Astrocyte (in vitro differentiated cells and primary cell): ENCODE measurements around the gene EXOG. TPM values are rescaled to one million over a fixed set of nuclear protein-coding genes. Genes with fewer than 3 reads are reported as not detected.

ENCODE experiments used
- DNase-seq: peaks from one replicate; pipeline ENCODE4 v3.0.0-alpha.2; 2010; ENCODE audit warnings: low read depth
- FAIRE-seq: peaks from 2 replicates; lab custom pipeline; 2011; peaks lifted over from hg19 to GRCh38; lab: Jason Lieb, UNC
- H2AFZ ChIP-seq: 2 replicates; pipeline ENCODE4 v1.6.0; 2012; ENCODE audit warnings: low read depth, low read length, inconsistent platforms
- H3K27ac ChIP-seq: 2 replicates; pipeline ENCODE4 v1.5.1; 2011; ENCODE audit warnings: low read depth, low read length, inconsistent platforms
- H3K27me3 ChIP-seq: 2 replicates; pipeline ENCODE4 v1.6.0; 2011; ENCODE audit warnings: low read length, inconsistent platforms; ENCODE audit not compliant: insufficient read depth
- H3K36me3 ChIP-seq: 2 replicates; pipeline ENCODE4 v1.5.1; 2011; ENCODE audit warnings: low read length, inconsistent platforms; ENCODE audit not compliant: insufficient read depth
- H3K4me1 ChIP-seq: 2 replicates; pipeline ENCODE4 v1.5.1; 2011; ENCODE audit warnings: low read length, inconsistent platforms; ENCODE audit not compliant: insufficient read depth
- H3K4me2 ChIP-seq: 2 replicates; pipeline ENCODE4 v1.6.0; 2012; ENCODE audit warnings: low read length, inconsistent platforms
- H3K4me3 ChIP-seq: 2 replicates; pipeline ENCODE4 v1.5.1; 2011; ENCODE audit warnings: low read depth, mild to moderate bottlenecking, low read length, inconsistent platforms; ENCODE audit not compliant: insufficient read depth
- H3K79me2 ChIP-seq: 2 replicates; pipeline ENCODE4 v1.6.0; 2012; ENCODE audit warnings: mild to moderate bottlenecking, low read length, inconsistent platforms; ENCODE audit not compliant: insufficient read depth
- H3K9ac ChIP-seq: 2 replicates; pipeline ENCODE4 v1.6.0; 2012; ENCODE audit warnings: mild to moderate bottlenecking, low read length, inconsistent platforms
- H3K9me3 ChIP-seq: 2 replicates; pipeline ENCODE4 v1.5.1; 2012; ENCODE audit warnings: low read depth, mild to moderate bottlenecking, low read length, inconsistent platforms; ENCODE audit not compliant: insufficient read depth
- H4K20me1 ChIP-seq: 2 replicates; pipeline ENCODE4 v1.6.0; 2012; ENCODE audit warnings: low read length, inconsistent platforms; ENCODE audit not compliant: insufficient read depth
- H3K27ac Mint-ChIP-seq: one replicate; pipeline ENCODE4 v1.8.0; 2021; ENCODE audit warnings: mild to moderate bottlenecking, mixed read lengths; ENCODE audit not compliant: unreplicated experiment
- H3K27me3 Mint-ChIP-seq: one replicate; pipeline ENCODE4 v1.8.0; 2021; ENCODE audit warnings: low read depth, mixed read lengths; ENCODE audit not compliant: unreplicated experiment
- H3K36me3 Mint-ChIP-seq: one replicate; pipeline ENCODE4 v1.8.0; 2021; ENCODE audit warnings: low read depth, mixed read lengths; ENCODE audit not compliant: unreplicated experiment
- H3K4me1 Mint-ChIP-seq: one replicate; pipeline ENCODE4 v1.8.0; 2021; ENCODE audit warnings: low read depth, mixed read lengths; ENCODE audit not compliant: unreplicated experiment
- H3K4me3 Mint-ChIP-seq: one replicate; pipeline ENCODE4 v1.8.0; 2021; ENCODE audit warnings: mild to moderate bottlenecking, moderate library complexity, mixed read lengths; ENCODE audit not compliant: unreplicated experiment
- H3K9me3 Mint-ChIP-seq: one replicate; pipeline ENCODE4 v1.8.0; 2021; ENCODE audit warnings: mild to moderate bottlenecking, mixed read lengths; ENCODE audit not compliant: unreplicated experiment
- EZH2 ChIP-seq: IDR thresholded peaks from 2 replicates; pipeline ENCODE4 v1.6.1; 2012; ENCODE audit warnings: mild to moderate bottlenecking, low read length, inconsistent platforms; ENCODE audit not compliant: insufficient read depth
- total RNA-seq: library from RNA; stranded (reverse); gene quantifications from 2 replicates; pipeline ENCODE4 v1.2.1, GENCODE V29; 2021
- TF ChIP-seq, protein P1 (sequence below): IDR thresholded peaks from 2 replicates; pipeline ENCODE4 v1.5.1; 2011; ENCODE audit warnings: low read depth, mild to moderate bottlenecking, inconsistent platforms, low read length, moderate library complexity; ENCODE audit not compliant: insufficient read depth

The EXOG gene
- total RNA-seq, 1 donor from 2014 or later: 11.5 TPM

GRCh38 chr3:38477839-38478450 lies 18.2 kb upstream of the EXOG start:
- H3K4me1 ChIP-seq: no peaks in the 10 kb centered on the region
- no peak overlapping the region for H3K27ac ChIP-seq
- H3K4me3 ChIP-seq: no peak overlapping the region
- H2AFZ ChIP-seq: no peak overlapping the region
- Mint-ChIP-seq H3K27ac (no peak overlapping the region), H3K4me3 (peak overlapping the region; percentile 27), H3K4me1 (peaks cover 6% of the 10 kb centered on the region), H3K27me3 (no peaks in the 10 kb centered on the region), H3K9me3 (peaks cover 3% of the 10 kb centered on the region), H3K36me3 (peaks cover 8% of the 10 kb centered on the region)
- H3K27me3 ChIP-seq: no peaks in the 10 kb centered on the region
- peaks cover 3% of the 10 kb centered on the region for H3K79me2 ChIP-seq
- DNase-seq (no peak), FAIRE-seq (no peak)
- H3K9me3 ChIP-seq: no peaks in the 10 kb centered on the region
- H3K36me3 ChIP-seq: no peaks in the 10 kb centered on the region
- no peak overlapping the region for H3K4me2 ChIP-seq
- H3K9ac ChIP-seq: no peak overlapping the region
- TF ChIP-seq, protein P1, sequence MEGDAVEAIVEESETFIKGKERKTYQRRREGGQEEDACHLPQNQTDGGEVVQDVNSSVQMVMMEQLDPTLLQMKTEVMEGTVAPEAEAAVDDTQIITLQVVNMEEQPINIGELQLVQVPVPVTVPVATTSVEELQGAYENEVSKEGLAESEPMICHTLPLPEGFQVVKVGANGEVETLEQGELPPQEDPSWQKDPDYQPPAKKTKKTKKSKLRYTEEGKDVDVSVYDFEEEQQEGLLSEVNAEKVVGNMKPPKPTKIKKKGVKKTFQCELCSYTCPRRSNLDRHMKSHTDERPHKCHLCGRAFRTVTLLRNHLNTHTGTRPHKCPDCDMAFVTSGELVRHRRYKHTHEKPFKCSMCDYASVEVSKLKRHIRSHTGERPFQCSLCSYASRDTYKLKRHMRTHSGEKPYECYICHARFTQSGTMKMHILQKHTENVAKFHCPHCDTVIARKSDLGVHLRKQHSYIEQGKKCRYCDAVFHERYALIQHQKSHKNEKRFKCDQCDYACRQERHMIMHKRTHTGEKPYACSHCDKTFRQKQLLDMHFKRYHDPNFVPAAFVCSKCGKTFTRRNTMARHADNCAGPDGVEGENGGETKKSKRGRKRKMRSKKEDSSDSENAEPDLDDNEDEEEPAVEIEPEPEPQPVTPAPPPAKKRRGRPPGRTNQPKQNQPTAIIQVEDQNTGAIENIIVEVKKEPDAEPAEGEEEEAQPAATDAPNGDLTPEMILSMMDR: no peak
- TF ChIP-seq EZH2: no peak
- peaks cover 20% of the 10 kb centered on the region for H4K20me1 ChIP-seq

DNA sequence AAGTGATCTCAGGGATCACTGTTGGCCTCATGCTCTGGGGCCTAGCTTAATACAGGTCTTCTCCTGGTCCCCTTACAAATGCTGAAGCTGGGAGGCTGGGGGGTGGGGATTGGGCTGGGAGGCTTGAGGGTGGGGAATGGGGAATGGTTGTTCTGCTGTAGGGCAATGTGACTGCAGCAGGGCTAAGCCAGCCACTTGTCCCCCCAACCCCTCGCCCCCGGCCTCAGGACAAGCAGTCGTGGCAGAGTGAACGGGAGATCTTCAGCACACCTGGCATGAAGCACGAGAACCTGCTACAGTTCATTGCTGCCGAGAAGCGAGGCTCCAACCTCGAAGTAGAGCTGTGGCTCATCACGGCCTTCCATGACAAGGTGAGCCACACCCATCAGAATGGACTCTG lies 17.2 kb upstream of the EXOG start:
- Histone ChIP-seq H3K4me2 (no peak overlapping the region), H2AFZ (no peak overlapping the region)
- H3K9me3 Mint-ChIP-seq: no peaks in the 10 kb centered on the region

DNA sequence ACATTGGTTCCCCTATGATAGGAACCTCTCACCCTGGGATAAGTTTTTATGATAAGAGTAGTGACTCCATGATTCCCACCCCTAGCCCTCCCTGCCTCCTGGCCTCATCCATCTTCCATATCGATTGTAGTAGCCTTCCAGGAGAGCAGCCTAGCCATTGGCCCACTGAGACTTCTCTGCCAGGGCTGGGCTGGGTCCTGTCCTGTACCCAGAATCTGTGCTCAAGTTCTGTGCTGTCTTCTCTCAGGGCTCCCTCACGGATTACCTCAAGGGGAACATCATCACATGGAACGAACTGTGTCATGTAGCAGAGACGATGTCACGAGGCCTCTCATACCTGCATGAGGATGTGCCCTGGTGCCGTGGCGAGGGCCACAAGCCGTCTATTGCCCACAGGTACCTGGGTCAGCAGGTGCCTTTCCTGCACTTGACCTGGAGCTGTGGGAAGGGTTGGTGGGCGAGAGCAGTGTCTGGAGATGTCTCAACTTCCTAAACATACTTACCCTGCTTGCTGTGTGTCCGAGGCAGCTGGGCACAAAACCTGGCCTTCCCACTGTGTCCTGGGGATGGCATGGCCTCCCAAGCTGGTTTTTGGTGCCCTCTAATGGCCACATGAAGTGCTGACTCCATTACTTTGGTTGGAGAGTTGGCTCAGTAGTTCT lies 16.6 kb upstream of the EXOG start:
- Histone ChIP-seq H3K27ac (no peak overlapping the region), H2AFZ (no peak overlapping the region), H3K9ac (no peak overlapping the region), H3K4me2 (no peak overlapping the region), H4K20me1 (peaks cover 8% of the 10 kb centered on the region), H3K4me3 (no peak overlapping the region), H3K9me3 (no peaks in the 10 kb centered on the region), H3K27me3 (no peaks in the 10 kb centered on the region), H3K36me3 (no peaks in the 10 kb centered on the region), H3K4me1 (no peaks in the 10 kb centered on the region), H3K79me2 (no peaks in the 10 kb centered on the region)
- DNase-seq: no peak
- Mint-ChIP-seq H3K36me3 (peaks cover 13% of the 10 kb centered on the region), H3K27me3 (no peaks in the 10 kb centered on the region), H3K27ac (no peak overlapping the region), H3K4me1 (no peaks in the 10 kb centered on the region), H3K4me3 (no peak overlapping the region), H3K9me3 (no peaks in the 10 kb centered on the region)
- no peak for FAIRE-seq
- TF ChIP-seq, protein P1: peak; percentile 84
- TF ChIP-seq EZH2: no peak

More for the DNA sequence above, 17.2 kb upstream of the EXOG start:
- no peaks in the 10 kb centered on the region for H3K4me1 ChIP-seq
- H3K27ac ChIP-seq: no peak overlapping the region
- H3K79me2 ChIP-seq: peaks cover 3% of the 10 kb centered on the region
- no peak for TF ChIP-seq EZH2
- no peak overlapping the region for H3K4me3 Mint-ChIP-seq
- no peaks in the 10 kb centered on the region for H3K4me1 Mint-ChIP-seq
- no peaks in the 10 kb centered on the region for H3K27me3 ChIP-seq
- H4K20me1 ChIP-seq: peaks cover 14% of the 10 kb centered on the region
- no peak overlapping the region for H3K4me3 ChIP-seq
- FAIRE-seq (no peak), DNase-seq (no peak)
- peaks cover 14% of the 10 kb centered on the region for H3K36me3 Mint-ChIP-seq
- no peaks in the 10 kb centered on the region for H3K36me3 ChIP-seq
- no peaks in the 10 kb centered on the region for H3K27me3 Mint-ChIP-seq
- H3K9me3 ChIP-seq: no peaks in the 10 kb centered on the region
- no peak overlapping the region for H3K27ac Mint-ChIP-seq
- H3K9ac ChIP-seq: no peak overlapping the region
